ENCODE results near the gene SLC6A19.

The SLC6A19 gene

DNA sequence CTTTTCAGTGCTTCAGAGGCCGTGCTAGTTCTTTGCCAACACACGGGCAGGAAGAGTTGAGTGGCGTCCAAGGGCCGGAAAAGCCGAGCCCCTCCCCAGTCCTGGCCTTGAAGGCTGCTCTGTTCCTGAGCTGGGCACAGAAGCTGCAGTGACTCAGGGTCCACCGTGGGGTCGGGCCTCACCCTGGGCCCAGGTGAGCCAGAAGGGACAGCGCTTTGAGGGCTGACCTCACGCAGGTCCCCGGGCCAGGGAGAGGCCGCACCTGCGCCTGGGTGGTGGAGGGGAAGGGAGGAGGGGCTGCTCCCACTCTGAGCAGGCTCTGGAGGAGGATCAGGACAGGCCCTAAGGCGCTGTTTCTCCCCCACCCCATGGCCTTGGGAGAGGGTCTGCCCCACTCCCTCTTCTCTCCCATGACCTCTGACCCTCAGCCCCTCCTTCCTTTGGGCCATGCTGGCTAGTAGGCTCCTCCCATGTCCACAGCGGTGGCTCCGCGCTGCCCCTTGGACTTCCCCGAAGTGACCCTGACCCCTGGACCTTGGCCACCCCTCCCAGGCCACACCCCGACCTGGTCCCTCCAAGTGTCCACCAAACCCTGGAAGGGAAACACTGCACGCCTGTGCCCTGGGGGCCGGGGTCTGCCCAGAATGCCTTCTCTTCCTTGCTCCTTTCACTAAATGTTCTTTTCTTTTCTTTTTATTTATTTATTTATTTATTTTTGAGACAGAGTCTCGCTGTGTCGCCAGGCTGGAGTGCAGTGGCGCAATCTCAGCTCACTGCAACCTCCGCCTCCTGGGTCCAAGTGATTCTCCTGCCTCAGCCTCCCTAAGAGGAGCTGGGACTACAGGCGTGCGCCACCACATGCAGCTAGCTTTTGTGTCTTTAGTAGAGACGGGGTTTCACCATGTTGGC is 19.7 kb upstream of the SLC6A19 start:
- no peak for DNase-seq

DNA sequence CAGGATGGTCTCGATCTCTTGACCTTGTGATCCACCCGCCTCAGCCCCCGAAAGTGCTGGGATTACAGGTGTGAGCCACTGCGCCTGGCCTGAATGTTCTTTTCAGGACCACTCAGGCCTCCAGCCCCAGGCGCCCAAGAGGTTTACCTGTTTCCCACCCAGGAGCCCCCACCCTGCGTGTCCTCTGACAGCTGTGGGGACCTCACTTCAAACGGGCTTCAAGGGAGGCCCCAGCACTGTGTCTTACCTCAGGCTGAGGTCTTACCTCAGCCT is 19.1 kb upstream of the SLC6A19 start:
- DNase-seq, result no peak

DNA sequence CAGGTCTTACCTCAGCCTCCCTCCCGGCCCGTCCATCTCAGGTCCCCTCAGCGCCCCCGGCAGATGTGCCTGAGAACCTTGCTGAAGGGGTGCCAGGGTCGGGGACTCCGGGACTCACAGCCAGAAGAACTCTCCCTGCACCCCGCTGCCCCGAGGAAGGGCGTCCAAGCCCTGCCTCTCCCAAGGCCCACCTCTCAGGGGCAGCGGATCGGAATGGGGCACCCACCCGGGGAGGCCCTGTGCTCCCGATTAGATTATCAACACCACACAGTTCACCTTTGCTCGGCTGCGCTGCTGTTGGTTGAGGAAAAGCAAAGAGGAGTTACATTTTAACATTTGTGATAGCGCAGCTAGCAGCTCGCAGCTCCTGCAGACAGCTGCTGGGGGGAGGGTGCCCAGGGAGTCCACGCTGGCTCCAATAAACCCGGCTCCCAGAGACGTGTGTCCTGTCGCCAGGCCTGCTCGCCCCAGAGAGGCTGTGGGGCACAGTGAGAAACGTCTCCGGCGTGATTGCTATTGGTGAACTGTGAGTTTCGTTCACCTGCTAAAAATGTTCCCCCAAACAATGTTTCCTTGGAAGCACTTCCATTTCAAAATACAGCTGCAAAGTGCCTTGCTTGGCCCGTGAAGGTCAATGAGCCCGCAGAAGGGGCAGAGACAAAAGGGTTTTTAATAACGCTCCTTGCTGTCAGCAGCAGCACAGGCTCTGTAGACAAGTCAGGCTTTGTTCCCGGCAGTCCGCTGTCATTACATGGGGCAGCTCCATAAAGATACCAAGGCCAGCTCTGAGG is 18.6 kb upstream of the SLC6A19 start:
- DNase-seq, result no peak

DNA sequence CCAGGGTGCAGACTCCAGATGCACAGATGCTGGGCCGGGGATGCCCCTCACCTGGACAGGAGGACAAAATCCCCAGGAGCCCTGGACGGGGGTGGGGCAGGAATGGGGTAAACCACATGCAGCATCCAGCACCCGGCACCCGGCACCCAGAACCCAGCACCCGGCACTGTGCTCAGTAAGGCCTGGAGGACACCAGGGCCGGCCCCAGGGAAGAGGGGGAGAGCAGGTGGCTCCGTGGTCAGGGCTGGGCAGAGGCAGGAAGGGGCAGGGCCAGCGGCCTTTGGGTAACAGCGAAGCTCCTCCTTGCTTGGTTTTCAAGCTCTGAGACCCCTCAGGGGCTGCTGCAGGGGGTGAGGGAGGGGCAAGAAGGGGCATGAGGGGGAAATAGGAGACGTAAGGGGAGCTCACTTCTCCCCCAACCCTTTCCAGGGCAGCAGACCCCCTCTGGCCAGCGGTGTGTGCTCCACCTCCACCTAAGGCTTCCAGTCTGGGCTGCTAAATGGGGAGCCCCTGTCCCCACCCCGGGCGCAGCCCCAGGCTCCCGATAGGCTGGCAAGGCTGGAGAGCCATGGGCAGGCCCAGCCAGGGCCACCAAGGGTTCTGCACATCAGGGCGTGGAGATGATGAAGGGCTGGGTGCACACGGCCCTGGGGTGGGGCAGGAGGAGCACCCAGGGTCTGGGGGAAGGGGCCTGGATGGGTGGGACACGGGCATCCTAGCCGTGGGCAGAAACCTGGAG is 17.8 kb upstream of the SLC6A19 start:
- no peak for DNase-seq

DNA sequence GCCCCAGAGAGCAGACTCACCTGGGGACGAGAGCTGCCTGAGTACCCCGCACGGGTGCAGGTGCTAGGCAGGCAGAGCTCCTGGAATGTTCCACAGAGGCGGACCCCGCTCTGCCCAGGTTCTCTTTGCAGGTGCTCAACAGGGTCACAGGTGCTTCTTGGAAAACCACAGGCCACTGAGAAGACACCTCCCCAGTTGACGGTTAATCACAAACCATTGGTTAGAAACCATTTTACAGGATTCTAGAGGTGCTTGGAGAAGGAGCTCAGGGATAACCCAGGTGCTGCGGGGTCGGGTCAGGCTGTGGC is 17.3 kb upstream of the SLC6A19 start:
- DNase-seq, result no peak

DNA sequence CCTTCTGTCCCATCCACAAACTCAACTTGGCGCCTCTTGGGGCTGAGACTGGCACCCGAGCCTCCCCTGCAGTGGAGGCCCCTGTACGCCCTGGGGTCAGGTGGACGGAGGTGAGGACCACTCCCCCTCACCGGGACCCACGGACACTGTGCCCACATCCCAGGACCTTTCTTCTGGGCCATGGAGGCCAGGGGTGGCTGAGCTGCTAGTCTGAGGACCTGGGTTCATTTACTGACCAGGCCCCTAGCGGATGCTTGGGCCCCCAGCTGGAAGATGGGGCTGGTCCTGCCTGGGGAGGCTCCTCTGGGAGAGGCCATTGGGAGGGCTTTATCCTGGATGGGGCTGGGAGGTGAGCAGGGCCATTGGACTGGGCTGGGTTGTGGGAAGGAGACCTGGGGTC is 16.9 kb upstream of the SLC6A19 start:
- DNase-seq, result no peak

DNA sequence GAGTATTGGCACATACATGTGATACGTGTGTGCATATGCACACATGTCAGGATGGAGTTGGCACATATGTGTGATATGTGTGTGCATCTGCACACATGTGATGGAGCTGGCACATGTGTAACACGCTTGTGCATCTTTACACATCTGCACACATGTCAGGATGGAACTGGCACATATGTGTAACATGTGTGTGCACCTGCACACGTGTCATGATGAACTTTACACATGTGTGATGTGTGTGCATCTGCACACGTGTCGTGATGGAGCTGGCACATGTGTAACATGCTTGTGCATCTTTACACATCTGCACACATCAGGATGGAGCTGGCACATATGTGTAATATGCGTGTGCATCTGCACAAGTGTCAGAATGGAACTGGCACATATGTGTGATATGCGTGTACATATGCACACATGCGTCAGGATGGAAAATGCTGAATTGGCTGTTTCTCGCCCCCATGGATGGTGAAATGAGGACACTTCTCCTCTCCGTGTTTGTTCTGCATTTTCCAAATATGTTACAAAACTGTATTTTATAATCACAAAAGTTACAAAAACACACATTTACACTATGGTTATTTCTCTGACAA is 16.3 kb upstream of the SLC6A19 start:
- no peak for DNase-seq

DNA sequence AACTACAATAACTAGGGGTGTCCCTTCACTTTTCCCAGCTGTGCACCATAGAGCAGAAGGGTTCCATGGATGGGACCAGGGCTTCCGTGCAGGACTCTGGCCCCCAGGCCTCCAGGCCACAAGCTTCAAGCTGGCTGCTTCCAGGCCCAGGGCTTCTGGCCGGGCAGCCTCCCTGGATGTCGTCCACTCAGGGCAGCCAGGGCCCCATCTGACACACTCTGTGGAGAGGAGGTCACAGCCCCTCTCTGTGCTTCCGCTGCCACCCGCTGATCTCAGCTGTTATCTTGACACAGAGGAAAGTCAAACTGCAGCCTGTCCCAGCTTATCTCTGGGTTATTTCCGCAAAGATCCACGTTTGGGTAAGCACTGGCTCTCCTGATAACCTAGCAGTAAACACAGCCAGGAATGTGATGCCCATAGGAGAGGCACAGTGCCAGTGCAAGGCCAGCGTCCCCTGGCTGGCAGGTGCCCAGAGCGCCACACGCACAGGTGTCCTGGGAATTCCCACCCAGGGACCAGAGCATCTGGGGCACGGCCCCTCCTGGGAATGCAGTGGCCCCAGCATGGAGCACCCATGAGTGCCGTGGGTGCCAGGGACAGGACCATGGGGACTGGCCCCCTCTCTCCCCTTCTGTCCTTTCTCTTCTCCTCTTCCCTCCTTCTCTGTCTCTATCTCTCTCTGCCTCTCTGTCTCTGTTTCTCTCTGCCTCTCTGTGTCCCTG is 15.6 kb upstream of the SLC6A19 start:
- no peak for DNase-seq

DNA sequence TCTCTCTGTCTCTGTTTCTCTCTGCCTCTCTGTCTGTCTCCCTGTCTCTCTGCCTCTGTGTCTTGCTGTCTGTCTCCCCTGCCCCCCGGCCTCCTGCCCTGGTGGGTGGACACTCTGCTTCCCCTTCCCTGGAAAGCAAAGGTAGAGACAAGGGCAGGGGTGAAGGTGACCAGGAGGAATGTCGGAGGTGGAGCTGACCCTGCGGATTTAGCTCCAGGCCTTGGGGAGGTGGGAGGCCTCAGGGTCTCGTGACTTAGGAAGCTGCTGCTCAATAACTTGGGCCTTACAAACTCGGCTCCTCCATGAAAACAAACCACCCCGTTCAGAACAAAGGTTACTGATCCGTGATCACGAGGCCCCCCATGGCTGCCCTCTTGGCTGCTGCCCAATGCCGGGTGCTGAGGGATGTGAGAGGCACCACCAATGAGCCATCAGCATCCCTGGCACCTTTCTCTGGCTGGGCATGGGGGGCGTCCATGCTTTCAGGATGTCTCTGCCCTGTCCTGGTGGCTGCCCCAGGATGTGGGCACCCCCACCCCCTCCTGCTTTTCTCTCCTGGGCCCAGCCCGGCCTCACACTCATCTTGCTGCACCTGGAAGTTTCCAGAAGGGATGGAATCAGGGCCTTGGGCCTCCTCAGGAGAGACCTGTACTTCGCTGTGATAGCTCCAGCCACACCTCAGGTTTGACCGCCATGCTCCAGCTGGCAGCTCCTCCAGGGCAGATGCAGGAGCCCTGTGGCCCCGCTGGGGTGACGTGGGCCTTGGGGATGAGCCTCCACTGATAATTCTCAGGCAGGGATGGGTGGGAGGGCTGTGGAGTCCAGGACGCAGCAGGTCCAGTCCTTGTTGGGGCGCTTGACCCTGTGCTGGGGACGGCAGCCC is 14.8 kb upstream of the SLC6A19 start:
- no peak for DNase-seq

DNA sequence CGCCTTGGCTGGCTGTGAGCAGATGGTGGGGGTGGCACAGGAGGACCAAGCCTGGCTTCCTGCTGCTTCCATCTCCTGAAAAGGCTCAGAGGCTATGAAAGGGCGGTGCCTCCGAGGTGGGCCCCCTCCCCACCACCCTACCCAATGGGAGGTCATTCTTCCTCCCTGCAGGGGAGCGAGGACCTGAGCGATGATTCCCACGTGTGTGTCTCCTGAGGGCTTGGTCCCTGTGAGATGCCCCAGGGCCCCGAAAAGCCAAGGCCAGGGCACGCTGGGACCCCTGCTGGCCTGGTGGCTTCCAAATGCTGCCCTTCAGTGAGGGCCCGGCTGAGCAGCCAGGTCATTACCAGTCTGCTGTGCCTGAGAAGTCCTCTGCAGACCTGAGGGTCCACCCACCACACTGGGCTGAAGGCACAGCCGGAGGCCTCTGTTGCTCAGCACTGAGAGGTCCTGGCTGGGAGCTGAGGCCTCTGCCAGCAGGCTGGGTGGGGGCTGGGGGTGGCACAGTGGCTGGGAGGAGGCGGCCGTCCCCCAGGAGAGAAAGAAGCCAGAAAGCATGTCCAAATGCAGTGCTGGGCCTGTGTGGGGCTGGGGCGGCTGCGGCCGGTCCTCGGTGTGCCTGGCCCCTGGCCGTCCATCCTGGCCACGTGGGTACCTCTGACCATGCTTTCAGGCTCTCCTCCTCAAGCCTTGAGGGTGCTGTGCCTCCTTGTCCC is 14.0 kb upstream of the SLC6A19 start:
- DNase-seq, result no peak

DNA sequence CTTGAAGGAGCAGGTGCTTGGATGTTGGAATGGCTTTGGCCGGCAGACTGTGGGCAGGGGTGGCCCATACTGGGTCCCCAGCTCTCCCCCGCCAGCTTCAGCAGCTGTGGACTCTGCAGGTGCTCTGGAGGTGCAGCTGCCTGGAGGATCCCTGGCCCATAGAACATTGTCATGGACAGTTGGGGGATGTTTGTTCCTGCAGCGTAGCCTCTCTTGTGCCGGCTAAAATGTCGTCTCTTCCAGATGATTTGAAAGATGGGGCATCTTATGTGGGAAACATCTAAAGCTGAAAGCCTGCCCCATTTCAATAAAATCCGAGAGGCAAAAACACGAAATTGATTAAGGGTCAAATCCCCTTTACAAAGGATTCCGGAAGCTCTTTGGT is 13.5 kb upstream of the SLC6A19 start:
- DNase-seq, result no peak

DNA sequence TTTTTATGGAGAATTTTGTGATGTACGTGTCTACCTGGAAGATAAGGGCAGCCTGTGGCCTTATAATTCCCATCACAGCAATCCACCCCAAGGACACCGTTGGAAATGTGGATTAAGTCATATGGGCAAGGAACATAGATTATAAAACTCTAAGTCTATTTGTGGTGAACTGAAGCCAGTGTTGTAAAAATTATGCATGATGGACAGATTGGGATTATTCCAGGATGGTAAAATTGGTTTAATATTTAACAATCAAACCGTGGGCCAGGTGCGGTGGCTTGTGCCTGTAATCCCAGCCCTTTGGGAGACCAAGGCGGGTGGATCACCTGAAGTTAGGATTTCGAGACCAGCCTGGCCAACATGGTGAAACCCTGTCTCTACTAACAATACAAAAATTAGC is 12.9 kb upstream of the SLC6A19 start:
- DNase-seq, result no peak

DNA sequence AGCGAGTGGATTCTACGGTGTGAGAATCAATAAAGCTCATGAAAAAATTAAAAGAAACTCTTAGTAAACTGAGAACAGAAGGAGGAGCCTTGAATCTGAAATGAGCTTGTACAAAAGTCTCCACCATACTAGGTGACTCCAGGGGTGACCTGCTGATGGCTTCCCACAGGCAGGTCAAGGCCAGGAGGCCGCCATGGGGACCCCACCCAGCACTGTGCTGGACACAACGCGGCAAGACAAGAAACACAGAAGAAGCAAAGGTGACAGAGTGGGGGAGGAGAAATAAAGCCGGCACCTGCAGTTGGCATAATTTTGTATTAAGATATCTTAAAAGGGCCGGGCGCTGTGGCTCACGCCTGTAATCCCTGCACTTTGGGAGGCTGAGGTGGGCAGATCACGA is 12.1 kb upstream of the SLC6A19 start:
- no peak for DNase-seq

DNA sequence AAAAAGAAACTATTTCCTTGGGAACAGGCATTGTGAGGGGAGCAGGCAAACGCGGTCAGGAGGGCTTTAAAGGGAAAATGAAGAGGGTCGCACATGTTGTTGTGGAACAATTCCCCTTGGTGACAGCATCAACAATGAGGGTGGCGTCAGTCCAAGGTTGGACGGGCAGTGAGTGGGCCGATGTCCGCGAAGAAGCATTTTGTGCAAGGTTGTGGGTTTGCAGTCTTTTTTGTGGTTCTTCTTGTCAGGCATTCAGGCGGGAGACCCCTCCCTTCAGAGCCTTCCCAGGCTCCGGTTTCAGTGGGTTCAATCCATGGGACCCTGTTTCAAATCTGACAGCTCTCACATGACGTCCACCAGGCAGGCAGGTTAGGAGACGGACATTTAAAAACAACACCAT is 11.1 kb upstream of the SLC6A19 start:
- DNase-seq, result no peak

DNA sequence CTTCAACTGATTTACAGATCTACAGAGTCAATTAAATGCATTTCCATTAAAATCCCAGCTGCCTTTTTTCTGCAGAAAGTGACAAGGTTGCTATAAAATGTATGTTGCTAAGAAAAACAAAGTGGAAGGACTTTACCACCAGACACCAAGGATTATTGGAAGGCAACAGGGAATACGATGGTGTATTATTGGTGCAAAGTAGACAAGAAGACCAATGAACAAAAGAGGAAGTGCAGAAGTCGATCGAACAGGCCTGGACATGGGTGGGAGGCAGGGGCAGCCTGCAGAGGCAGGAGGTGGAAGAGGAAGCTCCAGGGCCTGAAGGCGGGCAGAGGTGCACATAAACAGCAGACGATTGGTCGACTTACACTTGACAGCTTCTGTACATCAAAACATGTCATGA is 10.6 kb upstream of the SLC6A19 start:
- no peak for DNase-seq

DNA sequence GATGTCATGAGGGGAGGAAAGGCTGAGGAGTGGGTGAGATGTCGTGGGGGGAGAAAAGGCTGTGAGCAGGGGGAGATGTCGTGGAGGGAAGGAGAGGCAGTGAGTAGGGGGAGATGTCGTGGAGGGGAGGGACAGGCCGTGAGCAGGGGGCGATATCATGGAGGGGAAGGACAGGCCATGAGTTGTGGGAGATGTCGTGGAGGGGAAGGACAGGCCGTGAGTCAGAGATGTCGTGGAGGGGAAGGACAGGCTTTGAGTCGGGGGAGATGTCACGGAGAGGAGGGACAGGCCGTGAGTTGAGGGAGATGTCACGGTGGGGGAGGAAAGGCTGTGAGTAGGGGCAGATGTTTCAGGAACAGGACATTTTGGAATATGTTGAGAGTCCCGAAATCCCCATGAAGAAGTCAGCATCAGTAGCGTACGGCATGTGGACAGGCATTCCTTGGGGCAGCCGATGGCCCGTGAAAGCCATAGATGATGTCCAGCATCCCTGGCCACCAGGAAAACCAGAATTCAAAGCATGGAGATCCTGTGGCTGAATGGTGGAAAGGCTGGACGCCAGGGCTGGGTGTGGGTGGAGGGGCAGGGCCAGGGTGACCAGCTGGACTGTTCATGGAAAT is 8.3 kb upstream of the SLC6A19 start:
- no peak for DNase-seq

DNA sequence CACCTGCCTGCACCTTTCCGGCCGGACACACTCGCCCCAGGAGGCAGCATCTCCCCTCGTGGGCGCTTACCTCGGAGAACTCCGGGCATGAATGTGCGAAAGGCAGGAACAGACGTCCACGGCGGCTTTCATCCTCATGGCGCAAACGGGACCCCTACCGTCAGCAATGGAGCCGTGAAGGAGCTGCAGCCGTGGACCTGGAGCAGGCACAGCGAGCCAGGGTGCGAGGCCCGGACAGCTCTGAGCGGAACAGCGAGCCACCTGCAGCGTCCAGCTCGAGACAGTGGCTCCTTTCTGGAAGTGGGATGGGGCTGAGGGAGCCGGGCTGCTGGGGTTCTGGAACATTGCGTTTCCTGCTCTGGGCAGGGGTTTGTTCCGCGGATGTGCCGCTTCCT is 7.8 kb upstream of the SLC6A19 start:
- no peak for DNase-seq

DNA sequence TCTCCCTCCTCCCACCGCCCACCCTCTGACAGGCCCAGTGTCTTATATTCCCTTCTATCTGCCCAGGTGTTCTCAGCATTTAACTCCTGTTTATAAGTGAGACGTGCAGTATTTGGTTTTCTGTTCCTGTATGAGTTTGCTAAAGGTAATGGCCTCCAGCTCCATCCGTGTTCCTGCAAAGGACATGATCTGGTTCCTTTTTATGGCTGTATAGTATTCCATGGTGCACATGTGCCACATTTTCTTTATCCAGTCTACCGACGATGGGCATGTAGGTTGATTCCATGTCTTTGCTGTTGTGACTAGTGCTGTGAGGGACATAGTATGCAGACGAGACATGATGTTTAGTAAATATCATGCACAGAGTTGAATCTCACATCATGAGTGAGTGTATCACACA is 7.0 kb upstream of the SLC6A19 start:
- DNase-seq, result no peak

DNA sequence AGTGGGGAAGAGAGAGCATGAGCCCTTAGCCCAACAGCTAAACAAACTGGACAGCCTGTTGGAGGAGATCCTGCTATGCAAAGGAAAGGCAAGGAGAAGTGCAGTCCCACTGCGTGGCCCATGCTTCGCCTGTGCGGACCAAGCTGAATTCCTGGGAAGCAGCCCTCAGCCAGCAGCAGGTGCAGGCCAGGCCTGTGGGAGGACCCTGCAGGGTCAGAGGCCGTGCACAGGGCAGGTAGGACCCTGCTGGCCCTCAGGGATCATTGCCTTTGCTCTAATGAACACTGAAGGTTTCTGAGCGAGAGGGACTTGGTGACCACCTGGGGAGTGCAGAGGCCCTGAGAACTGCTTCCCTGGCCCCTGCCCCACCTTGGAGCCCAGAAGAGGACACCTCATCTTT is 6.0 kb upstream of the SLC6A19 start:
- DNase-seq, result no peak

DNA sequence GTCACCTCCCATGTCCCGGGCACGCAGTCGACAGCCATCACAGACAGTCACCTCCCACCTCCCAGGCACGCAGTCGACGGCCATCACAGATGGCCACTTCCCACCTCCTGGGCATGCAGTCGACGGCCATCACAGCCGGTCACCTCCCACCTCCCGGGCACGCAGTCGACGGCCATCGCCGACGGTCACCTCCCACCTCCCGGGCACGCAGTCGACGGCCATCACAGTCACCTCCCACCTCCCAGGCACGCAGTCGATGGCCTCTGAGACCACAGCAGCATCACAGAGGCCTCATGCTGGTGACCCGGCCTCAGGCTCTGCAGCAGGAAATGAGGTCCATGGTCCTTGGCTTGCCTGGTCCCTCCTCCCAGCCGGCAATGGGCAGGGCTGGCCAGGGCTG is 5.5 kb upstream of the SLC6A19 start:
- no peak for DNase-seq

DNA sequence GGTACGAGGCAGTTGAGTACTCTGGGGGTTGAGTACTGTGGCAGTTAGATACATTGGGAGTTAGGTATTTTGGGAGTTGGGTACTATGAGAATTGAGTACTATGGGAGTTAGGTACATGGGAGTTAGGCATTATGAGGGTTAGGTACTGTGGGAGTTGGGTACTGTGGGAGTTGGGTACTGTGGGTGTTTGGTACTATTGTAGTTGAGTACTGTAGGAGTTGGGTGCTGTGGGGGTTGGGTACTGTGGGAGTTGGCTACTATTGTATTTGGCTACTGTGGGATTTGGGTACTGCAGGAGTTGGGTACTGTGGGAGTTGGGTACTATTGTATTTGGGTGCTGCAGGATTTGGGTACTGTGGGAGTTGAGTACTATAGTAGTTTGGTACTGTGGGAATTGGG is 4.8 kb upstream of the SLC6A19 start:
- DNase-seq, result no peak
